ENCODE data around the gene ALK.

The ALK gene

DNA sequence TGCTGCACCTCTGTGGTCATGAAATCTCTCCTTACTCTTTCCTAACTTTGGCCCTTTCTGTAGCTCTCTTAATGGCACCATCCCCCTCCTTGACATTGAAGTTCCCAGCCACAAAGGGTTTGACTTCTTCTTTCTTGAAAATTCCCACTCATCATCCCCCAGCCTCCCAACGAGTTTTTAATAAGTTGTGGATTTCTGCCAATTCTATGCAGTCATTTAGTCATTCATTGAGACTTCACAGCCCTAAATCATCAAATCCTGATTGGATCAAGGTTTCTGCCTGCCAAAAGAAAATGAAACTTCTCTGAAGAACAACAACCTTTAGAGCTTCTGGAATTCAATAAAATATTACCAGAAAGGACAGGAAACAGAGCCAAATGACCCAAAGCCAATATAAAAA lies 451.9 kb downstream of the ALK start:
- CTCF ChIA-PET, result no interaction called here
- Histone ChIP-seq H3K4me3 (ENCODE audit: low read depth, low read length) (no peak overlapping the region), H3K9me3 (ENCODE audit: control insufficient read depth, insufficient read depth, low read depth, low read length) (no peaks in the 10 kb centered on the region), H3K36me3 (ENCODE audit: control insufficient read depth in 2 of 2, insufficient read depth in 1 of 2, low read length in 2 of 2) (no peaks in the 10 kb centered on the region), H3K4me1 (ENCODE audit: control insufficient read depth, insufficient read depth, low read length) (no peaks in the 10 kb centered on the region), H3K27ac (ENCODE audit: extremely low read depth, low read depth, low read length) (no peak overlapping the region)
- POLR2A ChIA-PET, result no interaction called here
- TF ChIP-seq ZFP41 (tag by site-specific recombination; IDR thresholded peaks at IDR 0.05; ENCODE audit: borderline replicate concordance) (no peak), ZNF221 (tag by site-specific recombination; IDR thresholded peaks at IDR 0.05; ENCODE audit: borderline replicate concordance) (no peak), SP7 (tag by site-specific recombination; IDR thresholded peaks at IDR 0.05) (no peak), KLF7 (tag by site-specific recombination; IDR thresholded peaks at IDR 0.05; ENCODE audit: borderline replicate concordance) (no peak), ZNF133 (tag by site-specific recombination; IDR thresholded peaks at IDR 0.05) (no peak), ZNF707 (tag by site-specific recombination; IDR thresholded peaks at IDR 0.05) (no peak), ZXDB (tag by site-specific recombination; IDR thresholded peaks at IDR 0.05) (no peak), ZSCAN30 (tag by site-specific recombination; IDR thresholded peaks at IDR 0.05) (no peak), ZNF423 (tag by site-specific recombination; IDR thresholded peaks at IDR 0.05) (no peak), ZNF530 (tag by site-specific recombination; IDR thresholded peaks at IDR 0.05; ENCODE audit: low read depth) (no peak), ZNF600 (tag by site-specific recombination; IDR thresholded peaks at IDR 0.05) (no peak), RBAK (tag by site-specific recombination; IDR thresholded peaks at IDR 0.05) (no peak), ZNF132 (tag by site-specific recombination; IDR thresholded peaks at IDR 0.05; ENCODE audit: borderline replicate concordance) (no peak), ZFP69B (tag by site-specific recombination; IDR thresholded peaks at IDR 0.05) (no peak)
- TF ChIP-seq, protein P1, sequence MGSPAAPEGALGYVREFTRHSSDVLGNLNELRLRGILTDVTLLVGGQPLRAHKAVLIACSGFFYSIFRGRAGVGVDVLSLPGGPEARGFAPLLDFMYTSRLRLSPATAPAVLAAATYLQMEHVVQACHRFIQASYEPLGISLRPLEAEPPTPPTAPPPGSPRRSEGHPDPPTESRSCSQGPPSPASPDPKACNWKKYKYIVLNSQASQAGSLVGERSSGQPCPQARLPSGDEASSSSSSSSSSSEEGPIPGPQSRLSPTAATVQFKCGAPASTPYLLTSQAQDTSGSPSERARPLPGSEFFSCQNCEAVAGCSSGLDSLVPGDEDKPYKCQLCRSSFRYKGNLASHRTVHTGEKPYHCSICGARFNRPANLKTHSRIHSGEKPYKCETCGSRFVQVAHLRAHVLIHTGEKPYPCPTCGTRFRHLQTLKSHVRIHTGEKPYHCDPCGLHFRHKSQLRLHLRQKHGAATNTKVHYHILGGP (tag by site-specific recombination; IDR thresholded peaks at IDR 0.05), result no peak
- TF ChIP-seq, protein P2, sequence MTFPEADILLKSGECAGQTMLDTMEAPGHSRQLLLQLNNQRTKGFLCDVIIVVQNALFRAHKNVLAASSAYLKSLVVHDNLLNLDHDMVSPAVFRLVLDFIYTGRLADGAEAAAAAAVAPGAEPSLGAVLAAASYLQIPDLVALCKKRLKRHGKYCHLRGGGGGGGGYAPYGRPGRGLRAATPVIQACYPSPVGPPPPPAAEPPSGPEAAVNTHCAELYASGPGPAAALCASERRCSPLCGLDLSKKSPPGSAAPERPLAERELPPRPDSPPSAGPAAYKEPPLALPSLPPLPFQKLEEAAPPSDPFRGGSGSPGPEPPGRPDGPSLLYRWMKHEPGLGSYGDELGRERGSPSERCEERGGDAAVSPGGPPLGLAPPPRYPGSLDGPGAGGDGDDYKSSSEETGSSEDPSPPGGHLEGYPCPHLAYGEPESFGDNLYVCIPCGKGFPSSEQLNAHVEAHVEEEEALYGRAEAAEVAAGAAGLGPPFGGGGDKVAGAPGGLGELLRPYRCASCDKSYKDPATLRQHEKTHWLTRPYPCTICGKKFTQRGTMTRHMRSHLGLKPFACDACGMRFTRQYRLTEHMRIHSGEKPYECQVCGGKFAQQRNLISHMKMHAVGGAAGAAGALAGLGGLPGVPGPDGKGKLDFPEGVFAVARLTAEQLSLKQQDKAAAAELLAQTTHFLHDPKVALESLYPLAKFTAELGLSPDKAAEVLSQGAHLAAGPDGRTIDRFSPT (tag by site-specific recombination; IDR thresholded peaks at IDR 0.05), result no peak

DNA sequence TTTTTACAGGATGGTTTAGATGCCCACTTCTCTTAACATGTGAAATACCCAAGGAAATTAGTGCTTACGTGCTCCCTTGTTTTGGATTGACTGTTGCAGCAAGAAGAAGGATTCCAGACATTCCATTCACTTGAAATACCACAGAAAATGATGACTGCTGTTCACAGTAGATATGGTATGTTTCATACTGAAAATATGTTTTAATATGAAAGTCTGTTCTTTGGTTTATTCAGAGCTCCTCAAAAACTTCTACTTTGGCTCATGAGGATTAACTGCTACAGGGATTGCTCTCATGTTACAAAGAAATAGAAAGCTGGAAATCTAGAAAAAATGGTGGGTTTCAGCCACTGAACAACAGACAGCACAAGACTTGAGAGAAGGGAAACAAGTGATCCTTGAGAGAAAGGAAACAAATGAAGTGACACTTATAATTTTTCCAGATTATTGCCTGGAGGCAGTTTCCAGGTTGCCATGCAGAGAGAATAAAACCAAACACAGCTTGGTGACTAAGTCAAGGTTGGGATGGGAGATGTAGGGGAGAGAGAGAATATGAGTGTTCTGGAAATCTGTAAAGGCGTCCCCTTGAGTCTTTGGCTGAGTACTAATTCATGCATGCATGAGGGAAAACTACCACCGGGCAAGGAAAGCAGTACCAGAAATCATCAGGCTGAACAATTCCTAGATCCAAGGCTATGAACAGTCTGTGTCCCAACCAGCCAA lies 458.0 kb downstream of the ALK start:
- Histone ChIP-seq H3K9me3 (ENCODE audit: control insufficient read depth, insufficient read depth, low read depth, low read length) (no peaks in the 10 kb centered on the region), H3K36me3 (ENCODE audit: control insufficient read depth in 2 of 2, insufficient read depth in 1 of 2, low read length in 2 of 2) (no peaks in the 10 kb centered on the region), H3K27ac (ENCODE audit: extremely low read depth, low read depth, low read length) (no peak overlapping the region), H3K4me1 (ENCODE audit: control insufficient read depth, insufficient read depth, low read length) (no peaks in the 10 kb centered on the region), H3K4me3 (ENCODE audit: low read depth, low read length) (no peak overlapping the region)
- no peak for TF ChIP-seq ZNF792 (tag by site-specific recombination; IDR thresholded peaks at IDR 0.05)
- ChIA-PET CTCF (interaction anchor here (0.7 kb wide), 1 partner anchor 222 kb away, joined by 3 read pairs; no protein-coding TSS in a partner anchor), POLR2A (no interaction called here)

DNA sequence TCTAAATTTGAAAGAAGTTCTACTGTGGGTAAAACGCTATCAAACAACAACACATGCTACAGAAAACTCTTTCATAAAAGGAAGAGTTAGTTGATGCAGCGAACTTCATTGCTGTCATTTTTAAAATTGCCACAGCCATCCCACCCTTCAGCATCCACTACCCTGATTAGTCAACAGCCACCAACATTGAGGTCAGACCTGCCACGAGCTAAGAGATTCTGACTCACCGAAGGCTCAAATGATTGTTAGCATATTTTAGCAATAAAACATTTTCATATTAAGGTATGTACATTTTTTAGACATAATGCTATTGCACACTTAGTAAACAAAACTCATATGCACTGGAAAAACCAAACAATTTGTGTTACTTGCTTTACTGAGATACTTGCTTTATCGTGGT lies 459.1 kb downstream of the ALK start:
- no peaks in the 10 kb centered on the region for H3K36me3 ChIP-seq (ENCODE audit: control insufficient read depth in 2 of 2, insufficient read depth in 1 of 2, low read length in 2 of 2)
- CTCF ChIA-PET, result no interaction called here
- no peaks in the 10 kb centered on the region for H3K9me3 ChIP-seq (ENCODE audit: control insufficient read depth, insufficient read depth, low read depth, low read length)
- H3K27ac ChIP-seq (ENCODE audit: extremely low read depth, low read depth, low read length), result no peak overlapping the region
- H3K4me3 ChIP-seq (ENCODE audit: low read depth, low read length), result no peak overlapping the region
- POLR2A ChIA-PET, result no interaction called here
- H3K4me1 ChIP-seq (ENCODE audit: control insufficient read depth, insufficient read depth, low read length), result no peaks in the 10 kb centered on the region
- TF ChIP-seq ZNF223 (tag by site-specific recombination; IDR thresholded peaks at IDR 0.05) (no peak), ZNF623 (tag by site-specific recombination; IDR thresholded peaks at IDR 0.05) (no peak), ZNF433 (tag by site-specific recombination; IDR thresholded peaks at IDR 0.05; ENCODE audit: low read depth) (no peak), HOXD13 (CRISPR knock-in tag; IDR thresholded peaks at IDR 0.05; ENCODE audit: borderline replicate concordance) (no peak), ZNF155 (tag by site-specific recombination; IDR thresholded peaks at IDR 0.05) (no peak), ZNF76 (tag by site-specific recombination; IDR thresholded peaks at IDR 0.05; ENCODE audit: borderline replicate concordance, low read depth) (no peak), ZNF169 (tag by site-specific recombination; IDR thresholded peaks at IDR 0.05) (no peak)
- TF ChIP-seq, protein P3, sequence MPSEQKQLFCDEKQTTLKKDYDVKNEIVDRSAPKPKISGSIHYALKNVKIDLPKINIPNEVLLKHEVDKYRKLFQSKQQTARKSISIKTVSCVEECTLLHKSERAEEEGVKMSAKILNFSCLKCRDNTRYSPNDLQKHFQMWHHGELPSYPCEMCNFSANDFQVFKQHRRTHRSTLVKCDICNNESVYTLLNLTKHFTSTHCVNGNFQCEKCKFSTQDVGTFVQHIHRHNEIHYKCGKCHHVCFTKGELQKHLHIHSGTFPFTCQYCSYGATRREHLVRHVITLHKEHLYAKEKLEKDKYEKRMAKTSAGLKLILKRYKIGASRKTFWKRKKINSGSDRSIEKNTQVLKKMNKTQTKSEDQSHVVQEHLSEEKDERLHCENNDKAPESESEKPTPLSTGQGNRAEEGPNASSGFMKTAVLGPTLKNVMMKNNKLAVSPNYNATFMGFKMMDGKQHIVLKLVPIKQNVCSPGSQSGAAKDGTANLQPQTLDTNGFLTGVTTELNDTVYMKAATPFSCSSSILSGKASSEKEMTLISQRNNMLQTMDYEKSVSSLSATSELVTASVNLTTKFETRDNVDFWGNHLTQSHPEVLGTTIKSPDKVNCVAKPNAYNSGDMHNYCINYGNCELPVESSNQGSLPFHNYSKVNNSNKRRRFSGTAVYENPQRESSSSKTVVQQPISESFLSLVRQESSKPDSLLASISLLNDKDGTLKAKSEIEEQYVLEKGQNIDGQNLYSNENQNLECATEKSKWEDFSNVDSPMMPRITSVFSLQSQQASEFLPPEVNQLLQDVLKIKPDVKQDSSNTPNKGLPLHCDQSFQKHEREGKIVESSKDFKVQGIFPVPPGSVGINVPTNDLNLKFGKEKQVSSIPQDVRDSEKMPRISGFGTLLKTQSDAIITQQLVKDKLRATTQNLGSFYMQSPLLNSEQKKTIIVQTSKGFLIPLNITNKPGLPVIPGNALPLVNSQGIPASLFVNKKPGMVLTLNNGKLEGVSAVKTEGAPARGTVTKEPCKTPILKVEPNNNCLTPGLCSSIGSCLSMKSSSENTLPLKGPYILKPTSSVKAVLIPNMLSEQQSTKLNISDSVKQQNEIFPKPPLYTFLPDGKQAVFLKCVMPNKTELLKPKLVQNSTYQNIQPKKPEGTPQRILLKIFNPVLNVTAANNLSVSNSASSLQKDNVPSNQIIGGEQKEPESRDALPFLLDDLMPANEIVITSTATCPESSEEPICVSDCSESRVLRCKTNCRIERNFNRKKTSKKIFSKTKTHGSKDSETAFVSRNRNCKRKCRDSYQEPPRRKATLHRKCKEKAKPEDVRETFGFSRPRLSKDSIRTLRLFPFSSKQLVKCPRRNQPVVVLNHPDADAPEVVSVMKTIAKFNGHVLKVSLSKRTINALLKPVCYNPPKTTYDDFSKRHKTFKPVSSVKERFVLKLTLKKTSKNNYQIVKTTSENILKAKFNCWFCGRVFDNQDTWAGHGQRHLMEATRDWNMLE (tag by site-specific recombination; conservative IDR thresholded peaks at IDR 0.05; ENCODE audit: low read depth), result no peak

All from HEK293 (cell line).